ENCODE results near the gene CC2D1B. TPM values are rescaled to one million over a fixed set of nuclear protein-coding genes. Genes with fewer than 3 reads are reported as not detected.
"Not testable (repeated sequence)": the region's sequence is repeated elsewhere in the genome, so short reads cannot be mapped to it uniquely, and the experiment has no call there.

Gene CC2D1B, protein sequence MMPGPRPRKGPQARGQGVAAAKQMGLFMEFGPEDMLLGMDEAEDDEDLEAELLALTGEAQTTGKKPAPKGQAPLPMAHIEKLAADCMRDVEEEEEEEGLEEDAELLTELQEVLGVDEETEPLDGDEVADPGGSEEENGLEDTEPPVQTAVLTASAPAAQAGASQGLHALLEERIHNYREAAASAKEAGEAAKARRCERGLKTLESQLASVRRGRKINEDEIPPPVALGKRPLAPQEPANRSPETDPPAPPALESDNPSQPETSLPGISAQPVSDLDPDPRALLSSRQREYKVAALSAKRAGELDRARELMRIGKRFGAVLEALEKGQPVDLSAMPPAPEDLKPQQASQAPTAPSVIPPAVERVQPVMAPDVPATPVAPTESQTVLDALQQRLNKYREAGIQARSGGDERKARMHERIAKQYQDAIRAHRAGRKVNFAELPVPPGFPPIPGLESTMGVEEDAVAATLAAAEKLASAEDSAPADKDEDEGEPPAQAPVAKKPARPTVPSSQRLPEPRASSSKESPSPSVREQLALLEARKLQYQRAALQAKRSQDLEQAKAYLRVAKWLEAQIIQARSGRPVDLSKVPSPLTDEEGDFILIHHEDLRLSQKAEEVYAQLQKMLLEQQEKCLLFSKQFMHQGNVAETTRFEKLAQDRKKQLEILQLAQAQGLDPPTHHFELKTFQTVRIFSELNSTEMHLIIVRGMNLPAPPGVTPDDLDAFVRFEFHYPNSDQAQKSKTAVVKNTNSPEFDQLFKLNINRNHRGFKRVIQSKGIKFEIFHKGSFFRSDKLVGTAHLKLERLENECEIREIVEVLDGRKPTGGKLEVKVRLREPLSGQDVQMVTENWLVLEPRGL
- 43.2 TPM for total RNA-seq

DNA sequence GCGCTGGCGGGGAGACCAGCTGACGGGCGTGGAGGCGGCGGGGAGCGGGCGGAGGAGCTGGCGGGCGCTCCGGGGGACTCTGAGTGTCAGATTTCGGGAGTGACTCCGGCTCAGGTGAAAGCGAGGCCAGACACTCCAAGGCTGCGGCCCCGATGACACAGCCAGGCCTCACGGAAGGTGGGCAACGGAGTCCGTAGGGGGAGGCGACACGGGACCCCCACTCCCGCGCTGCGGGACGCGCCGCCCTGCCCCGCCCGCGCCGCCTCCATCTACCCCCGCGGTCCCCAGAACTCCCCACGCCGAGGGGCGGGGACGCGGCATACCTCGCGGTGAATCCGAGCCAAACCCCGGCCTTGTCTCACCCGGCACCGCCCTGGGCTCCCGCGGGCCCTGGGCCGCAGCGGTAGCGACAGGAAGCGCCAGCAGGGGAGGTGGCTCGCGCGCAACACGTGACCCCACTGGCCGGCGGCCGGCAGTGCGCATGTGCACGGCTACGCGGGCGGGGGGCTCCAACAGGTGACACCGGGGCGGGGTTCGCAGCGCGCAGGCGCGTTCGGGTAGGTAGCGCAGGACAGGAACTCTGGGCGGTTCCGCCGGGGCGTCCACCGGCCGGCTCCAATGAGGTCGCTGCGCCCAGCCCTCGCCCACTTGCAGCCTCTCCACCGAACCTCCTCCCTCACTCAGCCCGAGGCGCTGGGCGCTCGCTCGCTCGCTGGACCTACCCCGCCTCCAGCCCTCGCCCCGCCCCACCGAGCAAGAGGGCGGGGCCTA is at the start of gene CC2D1B:
CC2D1B (minus strand) TSS at position 460 of the 771 bp plus-strand sequence. CDS start 1,585 bp downstream, outside the sequence.
- ATAC-seq (peak; percentile 96), DNase-seq (ENCODE audit: low spot score) (peak; percentile 98)
- intact Hi-C loops (cut with DNase I) = no loop called here

DNA sequence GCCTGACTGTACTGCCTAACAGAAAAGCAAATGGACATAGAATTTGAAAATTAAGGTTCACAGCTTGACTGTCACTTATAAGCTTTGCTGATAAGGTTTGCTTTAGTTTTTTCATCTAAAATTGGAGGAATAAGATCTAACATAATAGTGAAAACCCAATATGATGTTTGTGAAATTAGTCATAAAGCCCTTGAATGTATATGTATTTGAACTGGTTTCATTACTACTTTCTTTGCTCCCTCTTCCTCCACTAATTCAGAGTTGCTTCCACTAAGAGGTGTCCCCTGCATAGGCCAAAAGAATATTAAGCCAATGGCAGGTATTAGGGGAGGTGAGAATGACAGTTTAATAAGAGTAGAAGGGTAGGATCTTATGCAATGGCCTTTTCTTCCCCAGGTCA is 48.9 kb upstream of the CC2D1B start:
- intact Hi-C loops (cut with DNase I) = no loop called here
- DNase-seq (ENCODE audit: low spot score) (no peak), ATAC-seq (no peak)

DNA sequence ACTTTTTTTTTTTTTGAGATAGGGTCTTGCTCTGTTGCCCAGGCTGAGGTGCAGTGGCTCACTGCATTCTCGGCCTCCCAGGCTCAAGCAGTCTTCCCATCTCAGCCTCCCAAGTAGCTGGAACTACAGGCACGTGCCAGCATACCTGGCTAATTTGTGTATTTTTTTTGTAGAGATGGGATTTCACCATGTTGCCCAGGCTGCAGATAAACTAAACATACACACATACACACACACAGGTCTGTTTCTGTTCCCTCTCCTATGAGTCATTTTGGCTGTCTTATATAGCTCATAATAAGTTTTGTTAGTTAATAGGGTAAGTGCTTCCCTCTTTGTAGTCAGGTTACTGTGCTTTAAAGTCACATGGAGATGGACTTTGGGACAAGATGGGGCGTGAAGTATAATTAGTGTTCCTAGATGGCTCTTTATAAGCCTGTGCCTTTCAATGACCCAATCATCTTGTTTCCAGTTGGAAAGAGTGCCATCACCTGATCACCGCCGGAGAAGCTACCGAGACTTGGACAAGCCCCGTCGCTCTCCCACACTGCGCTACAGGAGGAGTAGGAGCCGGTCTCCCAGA is 47.5 kb upstream of the CC2D1B start:
- no peak for ATAC-seq

GRCh38 chr1:52404975-52405338 is 39.0 kb upstream of the CC2D1B start:
- intact Hi-C loops (cut with DNase I) = no loop called here
- no peak for DNase-seq (ENCODE audit: low spot score)
- ATAC-seq = no peak

More for the DNA sequence above, 47.5 kb upstream of the CC2D1B start:
- DNase-seq (ENCODE audit: low spot score) = no peak
- intact Hi-C loops (cut with DNase I) = no loop called here

- peak; percentile 99 for DNase-seq (ENCODE audit: low spot score)
- intact Hi-C loops (cut with DNase I) = no loop called here
- peak; percentile 100 for ATAC-seq
Observed at GRCh38 chr1:52404116-52404974, 38.3 kb upstream of the CC2D1B start, which contains the start of the genes ORC1 and PRPF38A. ORC1 (minus strand) TSS chr1:52404423; CDS start chr1:52402223, 2,200 bp downstream. PRPF38A (plus strand) TSS chr1:52404602; CDS start chr1:52404750, 148 bp downstream.

- ATAC-seq = peak; percentile 9
- intact Hi-C loops (cut with DNase I) = no loop called here
- DNase-seq (ENCODE audit: low spot score) = no peak
Observed at GRCh38 chr1:52403566-52404115, 37.6 kb upstream of the CC2D1B start.

DNA sequence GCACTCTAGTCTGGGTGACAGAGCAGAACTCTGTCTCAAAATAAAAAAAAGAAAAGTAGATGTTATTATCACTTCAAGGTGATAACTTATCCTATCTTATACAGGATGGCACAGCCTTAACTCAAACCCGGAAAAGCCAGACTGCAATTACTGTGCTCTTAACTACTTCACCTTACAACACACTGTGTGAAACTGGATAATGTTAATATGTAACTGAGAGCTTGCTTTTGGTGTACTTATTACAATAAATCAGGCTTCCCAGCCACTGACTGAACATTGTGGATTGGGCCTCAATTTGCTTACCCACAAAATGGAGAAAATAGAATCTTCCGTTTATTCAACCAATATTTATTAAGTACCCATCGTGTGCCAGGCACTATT is 36.8 kb upstream of the CC2D1B start:
- intact Hi-C loops (cut with DNase I) = no loop called here
- ATAC-seq = no peak

GRCh38 chr1:52400131-52400530 is 34.1 kb upstream of the CC2D1B start:
- intact Hi-C loops (cut with DNase I) = no loop called here
- no peak for ATAC-seq
- DNase-seq (ENCODE audit: low spot score) = no peak

More for the DNA sequence above, 36.8 kb upstream of the CC2D1B start:
- no peak for DNase-seq (ENCODE audit: low spot score)

DNA sequence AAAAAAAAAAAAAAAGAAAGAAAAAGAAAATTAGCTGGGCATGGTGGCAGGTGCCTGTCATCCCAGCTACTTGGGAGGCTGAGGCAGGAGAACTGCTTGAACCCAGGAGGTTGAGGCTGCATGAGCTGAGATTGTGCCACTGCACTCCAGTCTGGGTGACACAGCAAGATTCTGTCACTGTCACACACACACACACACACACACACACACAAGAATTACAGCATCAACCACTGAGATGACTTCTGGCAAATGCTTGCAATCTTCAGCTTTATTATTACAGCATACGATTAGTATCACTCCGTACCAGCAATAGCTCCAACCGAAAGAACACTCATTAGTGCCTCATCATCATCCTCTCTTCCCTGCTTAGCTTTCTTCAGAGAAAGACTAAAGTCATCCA is 33.6 kb upstream of the CC2D1B start:
- intact Hi-C loops (cut with DNase I) = no loop called here
- no peak for ATAC-seq

DNA sequence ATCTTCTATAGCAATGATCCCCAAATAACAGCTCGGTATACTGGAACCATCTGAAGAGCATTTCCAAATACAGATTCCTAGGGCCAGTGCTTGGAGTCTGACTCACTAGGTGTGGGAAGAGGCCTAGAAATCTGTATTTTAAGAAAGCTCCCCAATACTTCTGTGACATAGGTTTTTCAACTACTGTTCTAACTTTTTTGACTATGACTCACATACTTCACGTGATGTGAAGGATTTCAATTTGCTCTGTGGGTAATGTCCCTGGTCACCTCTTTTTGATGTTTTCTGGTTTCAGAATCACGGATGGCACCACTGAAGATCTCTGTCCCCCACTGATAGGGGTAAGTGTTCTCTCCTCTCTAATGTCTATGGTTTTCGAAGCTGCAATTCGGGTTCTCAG is 27.2 kb upstream of the CC2D1B start:
- ATAC-seq = no peak
- intact Hi-C loops (cut with DNase I) = no loop called here
- no peak for DNase-seq (ENCODE audit: low spot score)

More for the DNA sequence above, 33.6 kb upstream of the CC2D1B start:
- no peak for DNase-seq (ENCODE audit: low spot score)

- ATAC-seq (no peak), DNase-seq (ENCODE audit: low spot score) (no peak)
- intact Hi-C loops (cut with DNase I) = no loop called here
Observed at GRCh38 chr1:52386458-52386857, 20.5 kb upstream of the CC2D1B start.

DNA sequence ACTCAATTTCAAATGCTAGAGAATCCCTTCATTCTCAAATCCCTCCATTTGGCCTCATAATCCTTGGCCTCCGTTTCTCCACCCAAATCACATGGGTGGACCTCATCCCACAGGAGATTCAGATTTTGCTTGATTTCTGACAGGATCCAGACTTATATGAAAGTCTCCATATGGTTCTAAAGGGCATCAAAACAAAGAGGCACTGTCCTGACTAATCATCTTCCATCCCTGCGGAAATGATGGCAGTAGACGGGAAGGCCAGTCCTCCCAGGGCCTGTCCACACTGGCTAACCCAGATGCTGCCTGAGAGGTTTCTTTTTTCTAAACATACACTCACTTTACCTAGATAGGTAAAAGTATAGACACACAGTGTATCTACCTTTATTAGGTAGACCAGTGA is 19.4 kb upstream of the CC2D1B start:
- intact Hi-C loops (cut with DNase I) = no loop called here
- ATAC-seq (no peak), DNase-seq (ENCODE audit: low spot score) (no peak)

DNA sequence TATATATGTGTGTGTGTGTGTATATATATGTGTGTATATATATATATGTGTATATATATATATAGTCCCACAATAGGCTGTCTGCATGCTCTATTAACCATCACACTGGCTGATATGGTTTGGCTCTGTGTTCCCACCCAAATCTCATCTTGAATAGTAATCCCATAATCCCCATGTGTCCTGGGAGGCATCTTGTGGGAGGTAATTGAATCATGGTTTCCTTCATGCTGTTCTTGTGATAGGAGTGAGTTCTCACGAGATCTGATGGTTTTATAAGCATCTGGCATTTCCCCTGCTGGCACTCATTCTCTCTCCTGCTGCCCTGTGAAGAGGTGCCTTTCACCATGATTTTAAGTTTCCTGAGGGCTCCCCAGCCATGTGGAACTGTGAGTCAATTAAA is 3.8 kb upstream of the CC2D1B start:
- DNase-seq (ENCODE audit: low spot score); intact Hi-C loops (cut with DNase I); ATAC-seq: not testable (repeated sequence)

- no peak for DNase-seq (ENCODE audit: low spot score)
- ATAC-seq = no peak
- intact Hi-C loops (cut with DNase I) = no loop called here
Observed at GRCh38 chr1:52368383-52369172, 2.6 kb upstream of the CC2D1B start.

GRCh38 chr1:52367272-52367671 is 1.3 kb upstream of the CC2D1B start:
- DNase-seq (ENCODE audit: low spot score) (no peak), ATAC-seq (no peak)

GRCh38 chr1:52366517-52366827 is 467 bp upstream of the CC2D1B start:
- DNase-seq (ENCODE audit: low spot score) (no peak), ATAC-seq (no peak)
- intact Hi-C loops (cut with DNase I) = no loop called here

More at GRCh38 chr1:52367272-52367671, 1.3 kb upstream of the CC2D1B start:
- intact Hi-C loops (cut with DNase I) = no loop called here
